ENCODE measurements around the gene PYGO1.
A peak's percentile ranks its signal among the peaks of the same experiment; 100 is the strongest.
"Not testable (repeated sequence)": the region's sequence is repeated elsewhere in the genome, so short reads cannot be mapped to it uniquely, and the experiment has no call there.

Gene PYGO1

GRCh38 chr15:55599439-55599838 is 11.3 kb upstream of the PYGO1 start:
- no peak for TF ChIP-seq CTCF (conservative IDR thresholded peaks at IDR 0.05; ENCODE audit: low read depth, low read length)
- H3K4me3 ChIP-seq (ENCODE audit: low read depth, low read length) = no peak overlapping the region
- no peak for DNase-seq (ENCODE audit: low read depth)

- H3K4me3 ChIP-seq (ENCODE audit: low read depth, low read length); DNase-seq (ENCODE audit: low read depth): not testable (repeated sequence)
Measured at GRCh38 chr15:55593019-55593418, 4.9 kb upstream of the PYGO1 start.

GRCh38 chr15:55590788-55591187 is 2.6 kb upstream of the PYGO1 start:
- TF ChIP-seq CTCF (conservative IDR thresholded peaks at IDR 0.05; ENCODE audit: low read depth, low read length) = no peak
- H3K4me3 ChIP-seq (ENCODE audit: low read depth, low read length) = no peak overlapping the region
- DNase-seq (ENCODE audit: low read depth) = no peak

GRCh38 chr15:55589287-55589686 is 1.1 kb upstream of the PYGO1 start:
- no peak for TF ChIP-seq CTCF (conservative IDR thresholded peaks at IDR 0.05; ENCODE audit: low read depth, low read length)
- no peak for DNase-seq (ENCODE audit: low read depth)
- peak overlapping the region; percentile 71 for H3K4me3 ChIP-seq (ENCODE audit: low read depth, low read length)

GRCh38 chr15:55588815-55589115 is 620 bp upstream of the PYGO1 start:
- TF ChIP-seq CTCF (conservative IDR thresholded peaks at IDR 0.05; ENCODE audit: low read depth, low read length) = no peak
- no peak for DNase-seq (ENCODE audit: low read depth)
- H3K4me3 ChIP-seq (ENCODE audit: low read depth, low read length) = peak overlapping the region; percentile 71

- no peak for TF ChIP-seq CTCF (conservative IDR thresholded peaks at IDR 0.05; ENCODE audit: low read depth, low read length)
- peak; percentile 51 for DNase-seq (ENCODE audit: low read depth)
- H3K4me3 ChIP-seq (ENCODE audit: low read depth, low read length) = peak overlapping the region; percentile 71
Measured at GRCh38 chr15:55587321-55588069, 650 bp downstream of the PYGO1 start.

- TF ChIP-seq CTCF (conservative IDR thresholded peaks at IDR 0.05; ENCODE audit: low read depth, low read length) = no peak
- peak overlapping the region; percentile 71 for H3K4me3 ChIP-seq (ENCODE audit: low read depth, low read length)
- DNase-seq (ENCODE audit: low read depth) = no peak
Measured at GRCh38 chr15:55586808-55587207, 1.3 kb downstream of the PYGO1 start.
